Activated CD4-positive, alpha-beta memory T cell treated with anti-CD3 and anti-CD28 coated beads, Interleukin-2, amount 10 ng/mL, durations not matched to agents 7 days and 5 days (primary cell): ENCODE measurements around the gene TBC1D30. TPM values are rescaled to one million over a fixed set of nuclear protein-coding genes. Genes with fewer than 3 reads are reported as not detected.
"Not testable (repeated sequence)": the region's sequence is repeated elsewhere in the genome, so short reads cannot be mapped to it uniquely, and the experiment has no call there.

Experiments
- CTCF ChIA-PET: fragments of 350-600 bp; sonication (Branson Sonifier 250); formaldehyde crosslinking; loops from one replicate; lab custom pipeline; 2021; ENCODE audit warnings: antibody characterized with exemption, inconsistent platforms; lab: Charles Lee
- POLR2A ChIA-PET: fragments of 350-600 bp; sonication (Branson Sonifier 250); formaldehyde crosslinking; loops from one replicate; lab custom pipeline; 2021; ENCODE audit warnings: antibody characterized with exemption; lab: Charles Lee
- DNase-seq: peaks from one replicate; pipeline ENCODE4 v3.0.0-alpha.2; 2020
- H3K27ac Mint-ChIP-seq: one replicate; pipeline ENCODE4 v1.8.0; 2021; ENCODE audit warnings: mild to moderate bottlenecking, mixed read lengths
- H3K27me3 Mint-ChIP-seq: one replicate; pipeline ENCODE4 v1.8.0; 2021; ENCODE audit warnings: mixed read lengths
- H3K36me3 Mint-ChIP-seq: one replicate; pipeline ENCODE4 v1.8.0; 2021; ENCODE audit warnings: low read depth, mixed read lengths
- H3K4me1 Mint-ChIP-seq: one replicate; pipeline ENCODE4 v1.8.0; 2021; ENCODE audit warnings: mixed read lengths
- H3K4me3 Mint-ChIP-seq: one replicate; pipeline ENCODE4 v1.8.0; 2021; ENCODE audit warnings: mild to moderate bottlenecking, mixed read lengths
- H3K9me3 Mint-ChIP-seq: one replicate; pipeline ENCODE4 v1.8.0; 2021; ENCODE audit warnings: mixed read lengths
- total RNA-seq, 2 experiments: library from RNA; stranded (reverse); gene quantifications; one replicate each; pipeline ENCODE4 v1.2.3, GENCODE V29; 2021

Gene TBC1D30
- total RNA-seq, 2 experiments from 2014 or later, result 0.13 TPM; not detected in 1

DNA sequence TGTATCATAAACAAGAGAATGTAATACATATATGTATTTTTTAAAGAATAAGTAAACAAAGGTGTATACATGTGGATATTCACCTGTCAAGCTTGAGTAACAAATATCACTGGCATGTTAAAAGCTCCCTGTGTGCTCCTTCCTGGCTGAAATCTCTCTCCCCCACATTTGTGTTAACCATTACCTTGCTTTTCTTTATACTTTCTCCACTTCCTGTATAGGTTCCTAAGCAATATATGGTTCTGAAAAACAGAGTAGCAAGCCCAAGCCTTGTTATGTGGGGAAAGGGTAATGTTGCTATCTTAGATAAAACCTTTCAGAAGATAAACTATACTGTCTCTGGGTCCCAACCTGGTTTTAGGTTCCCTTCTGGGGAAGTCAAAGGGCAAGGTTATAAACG, 32.3 kb upstream of the TBC1D30 start:
- H3K4me3 Mint-ChIP-seq, result no peak overlapping the region

DNA sequence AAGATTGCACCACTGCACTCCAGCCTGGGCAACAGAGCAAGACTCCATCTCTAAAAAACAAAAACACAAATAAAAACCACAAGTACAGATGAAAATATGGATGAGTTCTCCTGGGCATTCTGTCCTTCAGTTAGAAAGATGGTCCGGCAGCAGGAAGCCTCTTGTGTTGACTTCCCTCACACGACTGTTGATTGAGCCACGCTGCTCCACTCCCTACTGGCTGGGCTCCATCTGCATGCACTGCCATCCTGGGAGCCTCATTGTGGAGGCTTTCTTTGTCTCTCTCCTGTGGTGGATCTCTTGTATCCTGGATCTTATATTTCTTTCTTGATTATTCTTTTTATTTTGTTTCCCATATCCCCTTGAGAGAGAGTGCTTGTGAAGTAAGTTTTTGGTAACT, 30.8 kb upstream of the TBC1D30 start:
- no peak overlapping the region for H3K4me3 Mint-ChIP-seq
- no peaks in the 10 kb centered on the region for H3K9me3 Mint-ChIP-seq
- no peaks in the 10 kb centered on the region for H3K4me1 Mint-ChIP-seq
- H3K27me3 Mint-ChIP-seq, result peaks cover 20% of the 10 kb centered on the region
- H3K36me3 Mint-ChIP-seq, result no peaks in the 10 kb centered on the region
- DNase-seq, result no peak
- POLR2A ChIA-PET, result interaction anchor here (1.2 to 1.8 kb wide), 2 partner anchors 11 to 13 kb away, joined by 3 to 4 read pairs; no protein-coding TSS in a partner anchor
- H3K27ac Mint-ChIP-seq, result no peak overlapping the region
- CTCF ChIA-PET, result interaction anchor here (1.6 to 1.7 kb wide), 2 partner anchors 9 to 13 kb away, joined by 4 to 6 read pairs; no protein-coding TSS in a partner anchor

More for the DNA sequence above, 32.3 kb upstream of the TBC1D30 start:
- POLR2A ChIA-PET, result interaction anchor here (1.2 to 1.8 kb wide), 2 partner anchors 9 to 12 kb away, joined by 3 to 4 read pairs; no protein-coding TSS in a partner anchor
- Mint-ChIP-seq H3K36me3 (no peaks in the 10 kb centered on the region), H3K4me1 (no peaks in the 10 kb centered on the region), H3K9me3 (no peaks in the 10 kb centered on the region), H3K27ac (no peak overlapping the region), H3K27me3 (peaks cover 19% of the 10 kb centered on the region)
- no peak for DNase-seq
- CTCF ChIA-PET, result interaction anchor here (0.6 to 1.7 kb wide), 4 partner anchors 10 to 279 kb away, joined by 3 to 8 read pairs (median 5); no protein-coding TSS in a partner anchor

- H3K4me1 Mint-ChIP-seq, result no peaks in the 10 kb centered on the region
- no peaks in the 10 kb centered on the region for H3K36me3 Mint-ChIP-seq
- CTCF ChIA-PET, result interaction anchor here (2.8 kb wide), 1 partner anchor 13 kb away, joined by 14 read pairs; no protein-coding TSS in a partner anchor
- POLR2A ChIA-PET, result interaction anchor here (1.1 to 1.2 kb wide), 2 partner anchors 9 to 16 kb away, joined by 3 read pairs; no protein-coding TSS in a partner anchor
- H3K27me3 Mint-ChIP-seq, result peaks cover 22% of the 10 kb centered on the region
- H3K9me3 Mint-ChIP-seq, result no peaks in the 10 kb centered on the region
- no peak overlapping the region for H3K4me3 Mint-ChIP-seq
- H3K27ac Mint-ChIP-seq, result no peak overlapping the region
- no peak for DNase-seq
Measured at GRCh38 chr12:64794305-64794704, 30.1 kb upstream of the TBC1D30 start.

GRCh38 chr12:64796205-64796845, 28.1 kb upstream of the TBC1D30 start:
- Mint-ChIP-seq H3K4me3 (no peak overlapping the region), H3K9me3 (no peaks in the 10 kb centered on the region), H3K27ac (no peak overlapping the region), H3K27me3 (peaks cover 33% of the 10 kb centered on the region), H3K36me3 (no peaks in the 10 kb centered on the region), H3K4me1 (no peaks in the 10 kb centered on the region)
- ChIA-PET CTCF (interaction anchor here (0.5 to 2.8 kb wide), 36 partner anchors 11 to 1532 kb away, joined by 3 to 16 read pairs (median 4); partner anchors contain the start of gene TBC1D30), POLR2A (no interaction called here)
- peak; percentile 55 for DNase-seq

DNA sequence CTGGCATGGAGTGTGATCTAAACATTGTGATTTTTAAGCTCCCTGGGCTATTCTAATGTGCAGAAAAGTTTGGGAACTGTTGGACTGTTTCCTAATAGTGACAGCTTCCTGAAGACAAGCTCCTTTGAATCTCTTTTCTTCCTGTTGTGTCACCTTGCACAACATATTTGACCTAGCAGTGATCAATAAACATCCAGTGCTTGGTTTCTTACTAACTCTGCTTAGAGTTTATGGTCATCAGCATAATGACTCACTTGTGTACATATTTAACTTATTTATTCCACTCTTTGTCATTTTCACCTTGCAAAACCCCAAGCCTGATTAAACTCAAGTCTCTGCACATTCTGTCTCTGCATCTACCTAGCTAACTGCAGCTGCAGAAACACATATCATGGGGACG, 27.3 kb upstream of the TBC1D30 start:
- POLR2A ChIA-PET, result no interaction called here
- Mint-ChIP-seq H3K4me3 (no peak overlapping the region), H3K36me3 (no peaks in the 10 kb centered on the region), H3K4me1 (no peaks in the 10 kb centered on the region), H3K27me3 (peaks cover 36% of the 10 kb centered on the region), H3K27ac (no peak overlapping the region), H3K9me3 (no peaks in the 10 kb centered on the region)
- CTCF ChIA-PET, result interaction anchor here (0.7 to 2.8 kb wide), 15 partner anchors 10 to 372 kb away, joined by 3 to 14 read pairs (median 5); partner anchors contain the start of genes LEMD3 and TBC1D30
- DNase-seq, result no peak

- Mint-ChIP-seq H3K27me3 (peaks cover 39% of the 10 kb centered on the region), H3K36me3 (no peaks in the 10 kb centered on the region), H3K27ac (no peak overlapping the region), H3K9me3 (no peaks in the 10 kb centered on the region), H3K4me1 (no peaks in the 10 kb centered on the region), H3K4me3 (no peak overlapping the region)
- POLR2A ChIA-PET, result no interaction called here
- CTCF ChIA-PET, result interaction anchor here (0.7 to 2.5 kb wide), 4 partner anchors 11 to 1628 kb away, joined by 3 to 9 read pairs (median 4); partner anchors contain the start of gene TBC1D30
- no peak for DNase-seq
Measured at GRCh38 chr12:64798165-64798564, 26.3 kb upstream of the TBC1D30 start.

GRCh38 chr12:64800640-64801039, 23.8 kb upstream of the TBC1D30 start:
- H3K27ac Mint-ChIP-seq, result no peak overlapping the region
- H3K4me3 Mint-ChIP-seq, result no peak overlapping the region
- peaks cover 43% of the 10 kb centered on the region for H3K27me3 Mint-ChIP-seq
- DNase-seq, result no peak
- no peaks in the 10 kb centered on the region for H3K36me3 Mint-ChIP-seq
- POLR2A ChIA-PET, result no interaction called here
- no peaks in the 10 kb centered on the region for H3K4me1 Mint-ChIP-seq
- CTCF ChIA-PET, result interaction anchor here (1.7 to 2.3 kb wide), 3 partner anchors 90 to 253 kb away, joined by 4 to 7 read pairs (median 5); no protein-coding TSS in a partner anchor
- no peaks in the 10 kb centered on the region for H3K9me3 Mint-ChIP-seq

- no peak for DNase-seq
- Mint-ChIP-seq H3K27me3 (peaks cover 47% of the 10 kb centered on the region), H3K9me3 (no peaks in the 10 kb centered on the region), H3K36me3 (no peaks in the 10 kb centered on the region), H3K4me3 (no peak overlapping the region), H3K27ac (no peak overlapping the region), H3K4me1 (no peaks in the 10 kb centered on the region)
- ChIA-PET POLR2A (no interaction called here), CTCF (interaction anchor here (0.5 to 2.3 kb wide), 13 partner anchors 10 to 434 kb away, joined by 3 to 9 read pairs (median 4); no protein-coding TSS in a partner anchor)
Measured at GRCh38 chr12:64801381-64801780, 23.1 kb upstream of the TBC1D30 start.

- H3K4me1 Mint-ChIP-seq, H3K4me3 Mint-ChIP-seq, H3K9me3 Mint-ChIP-seq, H3K36me3 Mint-ChIP-seq, H3K27ac Mint-ChIP-seq, POLR2A ChIA-PET: not testable (repeated sequence)
- DNase-seq, result peak; percentile 49
- CTCF ChIA-PET, result interaction anchor here (0.5 to 2.3 kb wide), 21 partner anchors 9 to 433 kb away, joined by 3 to 9 read pairs (median 3); partner anchors contain the start of gene LEMD3
- peaks cover 52% of the 10 kb centered on the region for H3K27me3 Mint-ChIP-seq
Measured at GRCh38 chr12:64802180-64802775, 22.2 kb upstream of the TBC1D30 start.

- no peak for DNase-seq
Measured at GRCh38 chr12:64806173-64806572, 18.3 kb upstream of the TBC1D30 start.

GRCh38 chr12:64806593-64807460, 17.6 kb upstream of the TBC1D30 start:
- Mint-ChIP-seq H3K27me3 (peaks cover 48% of the 10 kb centered on the region), H3K36me3 (no peaks in the 10 kb centered on the region), H3K4me1 (no peaks in the 10 kb centered on the region), H3K4me3 (no peak overlapping the region), H3K9me3 (peaks cover 3% of the 10 kb centered on the region), H3K27ac (no peak overlapping the region)
- ChIA-PET POLR2A (no interaction called here), CTCF (interaction anchor here (3.4 kb wide), 1 partner anchor 11 kb away, joined by 14 read pairs; no protein-coding TSS in a partner anchor)
- DNase-seq, result no peak

More at GRCh38 chr12:64806173-64806572, 18.3 kb upstream of the TBC1D30 start:
- Mint-ChIP-seq H3K4me1 (no peaks in the 10 kb centered on the region), H3K27ac (no peak overlapping the region), H3K4me3 (no peak overlapping the region), H3K36me3 (no peaks in the 10 kb centered on the region), H3K27me3 (peaks cover 45% of the 10 kb centered on the region), H3K9me3 (peaks cover 3% of the 10 kb centered on the region)
- POLR2A ChIA-PET, result no interaction called here
- CTCF ChIA-PET, result interaction anchor here (1.0 to 3.4 kb wide), 2 partner anchors 10 to 16 kb away, joined by 3 to 14 read pairs; no protein-coding TSS in a partner anchor

DNA sequence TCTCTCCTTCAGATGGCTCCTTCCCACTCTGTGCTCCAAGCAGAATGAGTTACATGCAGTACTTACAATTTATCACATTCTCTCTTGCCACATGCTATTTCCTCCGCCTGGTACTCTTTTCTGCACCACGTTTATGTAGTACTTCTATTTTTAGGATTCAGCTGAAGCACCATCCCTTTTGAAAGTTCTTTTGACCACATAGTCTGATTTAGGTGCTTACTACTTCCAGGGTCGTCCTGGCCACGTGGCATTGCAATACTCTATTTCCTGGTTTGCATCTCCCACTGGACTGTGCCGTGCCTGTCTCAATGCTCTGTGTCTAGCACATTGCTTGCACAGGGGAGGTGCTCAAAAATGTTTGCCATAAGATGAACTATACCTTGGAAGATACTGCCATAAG, 16.3 kb upstream of the TBC1D30 start:
- Mint-ChIP-seq H3K27me3 (peaks cover 43% of the 10 kb centered on the region), H3K36me3 (no peaks in the 10 kb centered on the region), H3K4me1 (no peaks in the 10 kb centered on the region), H3K4me3 (no peak overlapping the region), H3K27ac (no peak overlapping the region), H3K9me3 (peaks cover 3% of the 10 kb centered on the region)
- ChIA-PET POLR2A (no interaction called here), CTCF (interaction anchor here (3.4 kb wide), 1 partner anchor 12 kb away, joined by 14 read pairs; no protein-coding TSS in a partner anchor)
- no peak for DNase-seq
